HEK293T (cell line): Measurements from ENCODE around the gene SPEN.

Source experiments
- CTCF ChIA-PET: fragments of 350-600 bp; formaldehyde crosslinking; extraction: SDS; loops from one replicate; lab custom pipeline; 2021; ENCODE audit warnings: antibody characterized with exemption, inconsistent platforms; lab: Yijun Ruan, JAX
- POLR2A ChIA-PET: fragments of 350-600 bp; formaldehyde crosslinking; extraction: SDS; loops from one replicate; lab custom pipeline; 2020; ENCODE audit warnings: antibody characterized with exemption, inconsistent platforms; lab: Yijun Ruan, JAX
- DNase-seq: peaks from one replicate; pipeline ENCODE4 v3.0.0; 2012; ENCODE audit warnings: mixed read lengths; ENCODE audit errors: extremely low spot score
- ARNT ChIP-seq: fragments of 450-650 bp; IDR thresholded peaks from 2 replicates; pipeline ENCODE4 v1.6.1; 2017; ENCODE audit warnings: mild to moderate bottlenecking
- BHLHE40 ChIP-seq: fragments of 450-650 bp; IDR thresholded peaks from 2 replicates; pipeline ENCODE4 v1.6.1; 2016; ENCODE audit warnings: mild to moderate bottlenecking, moderate library complexity, borderline replicate concordance
- CTBP1 ChIP-seq: fragments of 450-650 bp; IDR thresholded peaks from 2 replicates; pipeline ENCODE4 v1.6.1; 2016; ENCODE audit warnings: borderline replicate concordance
- ELF4 ChIP-seq: fragments of 450-650 bp; IDR thresholded peaks from 2 replicates; pipeline ENCODE4 v1.6.1; 2017; ENCODE audit warnings: antibody characterized with exemption
- FOXA1 ChIP-seq: fragments of 450-650 bp; IDR thresholded peaks from 2 replicates; pipeline ENCODE4 v1.6.1; 2016; ENCODE audit warnings: mild to moderate bottlenecking
- FOXK2 ChIP-seq: fragments of 450-650 bp; IDR thresholded peaks from 2 replicates; pipeline ENCODE4 v1.6.1; 2016; ENCODE audit warnings: mild to moderate bottlenecking
- FOXM1 ChIP-seq: fragments of 450-650 bp; IDR thresholded peaks from 2 replicates; pipeline ENCODE4 v1.6.1; 2017; ENCODE audit warnings: mild to moderate bottlenecking, borderline replicate concordance
- HDGF ChIP-seq: fragments of 450-650 bp; IDR thresholded peaks from 2 replicates; pipeline ENCODE4 v1.6.1; 2017; ENCODE audit warnings: antibody characterized with exemption, borderline replicate concordance
- L3MBTL2 ChIP-seq: fragments of 450-650 bp; conservative IDR thresholded peaks from 2 replicates; pipeline ENCODE4 v1.6.1; 2016; ENCODE audit warnings: mild to moderate bottlenecking
- LEF1 ChIP-seq: fragments of 450-650 bp; IDR thresholded peaks from 2 replicates; pipeline ENCODE4 v1.6.1; 2017; ENCODE audit warnings: mild to moderate bottlenecking, borderline replicate concordance
- NFRKB ChIP-seq: fragments of 450-650 bp; IDR thresholded peaks from 2 replicates; pipeline ENCODE4 v1.6.1; 2016; ENCODE audit warnings: mild to moderate bottlenecking, moderate library complexity
- SP1 ChIP-seq: fragments of 450-650 bp; IDR thresholded peaks from 2 replicates; pipeline ENCODE4 v1.6.1; 2017
- SUZ12 ChIP-seq: fragments of 450-650 bp; IDR thresholded peaks from 2 replicates; pipeline ENCODE4 v1.6.1; 2016; ENCODE audit warnings: mild to moderate bottlenecking
- TARDBP ChIP-seq: fragments of 450-650 bp; IDR thresholded peaks from 2 replicates; pipeline ENCODE4 v1.6.1; 2016
- ZNF384 ChIP-seq: fragments of 450-650 bp; IDR thresholded peaks from 2 replicates; pipeline ENCODE4 v1.6.1; 2016
- TF ChIP-seq, protein P1 (sequence below): fragments of 450-650 bp; IDR thresholded peaks from 2 replicates; pipeline ENCODE4 v1.6.1; 2016

SPEN gene, protein sequence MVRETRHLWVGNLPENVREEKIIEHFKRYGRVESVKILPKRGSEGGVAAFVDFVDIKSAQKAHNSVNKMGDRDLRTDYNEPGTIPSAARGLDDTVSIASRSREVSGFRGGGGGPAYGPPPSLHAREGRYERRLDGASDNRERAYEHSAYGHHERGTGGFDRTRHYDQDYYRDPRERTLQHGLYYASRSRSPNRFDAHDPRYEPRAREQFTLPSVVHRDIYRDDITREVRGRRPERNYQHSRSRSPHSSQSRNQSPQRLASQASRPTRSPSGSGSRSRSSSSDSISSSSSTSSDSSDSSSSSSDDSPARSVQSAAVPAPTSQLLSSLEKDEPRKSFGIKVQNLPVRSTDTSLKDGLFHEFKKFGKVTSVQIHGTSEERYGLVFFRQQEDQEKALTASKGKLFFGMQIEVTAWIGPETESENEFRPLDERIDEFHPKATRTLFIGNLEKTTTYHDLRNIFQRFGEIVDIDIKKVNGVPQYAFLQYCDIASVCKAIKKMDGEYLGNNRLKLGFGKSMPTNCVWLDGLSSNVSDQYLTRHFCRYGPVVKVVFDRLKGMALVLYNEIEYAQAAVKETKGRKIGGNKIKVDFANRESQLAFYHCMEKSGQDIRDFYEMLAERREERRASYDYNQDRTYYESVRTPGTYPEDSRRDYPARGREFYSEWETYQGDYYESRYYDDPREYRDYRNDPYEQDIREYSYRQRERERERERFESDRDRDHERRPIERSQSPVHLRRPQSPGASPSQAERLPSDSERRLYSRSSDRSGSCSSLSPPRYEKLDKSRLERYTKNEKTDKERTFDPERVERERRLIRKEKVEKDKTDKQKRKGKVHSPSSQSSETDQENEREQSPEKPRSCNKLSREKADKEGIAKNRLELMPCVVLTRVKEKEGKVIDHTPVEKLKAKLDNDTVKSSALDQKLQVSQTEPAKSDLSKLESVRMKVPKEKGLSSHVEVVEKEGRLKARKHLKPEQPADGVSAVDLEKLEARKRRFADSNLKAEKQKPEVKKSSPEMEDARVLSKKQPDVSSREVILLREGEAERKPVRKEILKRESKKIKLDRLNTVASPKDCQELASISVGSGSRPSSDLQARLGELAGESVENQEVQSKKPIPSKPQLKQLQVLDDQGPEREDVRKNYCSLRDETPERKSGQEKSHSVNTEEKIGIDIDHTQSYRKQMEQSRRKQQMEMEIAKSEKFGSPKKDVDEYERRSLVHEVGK (N-terminal part only)

DNA sequence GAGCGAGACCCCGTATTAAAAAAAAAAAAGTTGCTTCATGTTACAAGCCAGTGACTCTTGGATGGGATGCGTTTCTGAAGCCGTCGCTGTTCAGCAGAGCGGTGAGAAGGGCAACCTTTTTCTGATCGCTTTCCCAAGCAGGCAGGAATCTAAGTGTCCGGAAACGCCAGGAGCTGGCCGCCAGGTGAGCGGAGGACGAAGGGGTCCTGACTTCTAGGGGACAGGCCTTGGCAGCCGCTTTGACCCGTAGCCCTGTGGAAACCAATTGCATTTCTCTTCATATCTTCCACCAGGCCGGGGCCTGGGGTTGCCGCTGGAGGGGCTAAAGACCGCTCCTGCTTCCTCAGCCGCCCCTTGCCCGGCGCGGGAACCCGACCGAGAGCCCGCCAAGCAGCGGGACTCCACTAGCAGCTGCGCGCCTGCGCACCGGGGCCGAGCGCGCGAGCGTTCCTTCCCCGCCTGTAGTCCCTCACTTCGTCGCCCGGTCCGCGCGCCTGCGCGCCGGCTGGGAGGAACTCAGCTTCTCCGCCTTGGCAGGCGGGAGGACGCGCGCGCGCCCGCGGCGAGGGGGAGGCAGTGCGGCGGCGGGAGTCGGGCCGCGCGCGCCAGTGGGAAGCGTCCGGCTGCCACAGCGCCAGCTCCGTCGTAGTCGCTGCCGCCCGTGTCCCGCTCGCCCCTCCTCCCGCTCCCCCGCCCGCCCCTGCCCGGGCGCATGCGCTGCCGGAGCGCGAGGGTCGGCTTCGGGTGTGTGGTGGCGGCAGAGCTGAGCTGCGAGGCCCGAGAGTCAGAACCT, at the start of gene SPEN:
Gene SPEN, plus strand, starts transcription at position 608 of the 793 bp plus-strand sequence. CDS start 361 bp downstream, outside the sequence.
- DNase-seq = peak; percentile 86
- ChIA-PET CTCF (interaction anchor here (0.9 to 1.6 kb wide), 2 partner anchors 30 to 56 kb away, joined by 3 to 7 read pairs; no protein-coding TSS in a partner anchor), POLR2A (interaction anchor here (0.6 to 11.2 kb wide), 21 partner anchors 10 to 268 kb away, joined by 3 to 187 read pairs (median 5); partner anchors contain the start of genes UQCRHL and ZBTB17)
- TF ChIP-seq, protein P1, sequence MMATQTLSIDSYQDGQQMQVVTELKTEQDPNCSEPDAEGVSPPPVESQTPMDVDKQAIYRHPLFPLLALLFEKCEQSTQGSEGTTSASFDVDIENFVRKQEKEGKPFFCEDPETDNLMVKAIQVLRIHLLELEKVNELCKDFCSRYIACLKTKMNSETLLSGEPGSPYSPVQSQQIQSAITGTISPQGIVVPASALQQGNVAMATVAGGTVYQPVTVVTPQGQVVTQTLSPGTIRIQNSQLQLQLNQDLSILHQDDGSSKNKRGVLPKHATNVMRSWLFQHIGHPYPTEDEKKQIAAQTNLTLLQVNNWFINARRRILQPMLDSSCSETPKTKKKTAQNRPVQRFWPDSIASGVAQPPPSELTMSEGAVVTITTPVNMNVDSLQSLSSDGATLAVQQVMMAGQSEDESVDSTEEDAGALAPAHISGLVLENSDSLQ = no peak
- no peak for TF ChIP-seq FOXA1
- TF ChIP-seq SUZ12 = no peak
- TF ChIP-seq HDGF = no peak
- TF ChIP-seq NFRKB = no peak
- TF ChIP-seq ARNT = no peak
- TF ChIP-seq FOXK2 = no peak
- TF ChIP-seq L3MBTL2 = peak; percentile 45; the same call in 1 of the 2 replicates
- TF ChIP-seq FOXM1 = no peak
- no peak for TF ChIP-seq SP1
- no peak for TF ChIP-seq TARDBP
- peak; percentile 92 for TF ChIP-seq ZNF384
- no peak for TF ChIP-seq CTBP1
- TF ChIP-seq ELF4 = no peak

DNA sequence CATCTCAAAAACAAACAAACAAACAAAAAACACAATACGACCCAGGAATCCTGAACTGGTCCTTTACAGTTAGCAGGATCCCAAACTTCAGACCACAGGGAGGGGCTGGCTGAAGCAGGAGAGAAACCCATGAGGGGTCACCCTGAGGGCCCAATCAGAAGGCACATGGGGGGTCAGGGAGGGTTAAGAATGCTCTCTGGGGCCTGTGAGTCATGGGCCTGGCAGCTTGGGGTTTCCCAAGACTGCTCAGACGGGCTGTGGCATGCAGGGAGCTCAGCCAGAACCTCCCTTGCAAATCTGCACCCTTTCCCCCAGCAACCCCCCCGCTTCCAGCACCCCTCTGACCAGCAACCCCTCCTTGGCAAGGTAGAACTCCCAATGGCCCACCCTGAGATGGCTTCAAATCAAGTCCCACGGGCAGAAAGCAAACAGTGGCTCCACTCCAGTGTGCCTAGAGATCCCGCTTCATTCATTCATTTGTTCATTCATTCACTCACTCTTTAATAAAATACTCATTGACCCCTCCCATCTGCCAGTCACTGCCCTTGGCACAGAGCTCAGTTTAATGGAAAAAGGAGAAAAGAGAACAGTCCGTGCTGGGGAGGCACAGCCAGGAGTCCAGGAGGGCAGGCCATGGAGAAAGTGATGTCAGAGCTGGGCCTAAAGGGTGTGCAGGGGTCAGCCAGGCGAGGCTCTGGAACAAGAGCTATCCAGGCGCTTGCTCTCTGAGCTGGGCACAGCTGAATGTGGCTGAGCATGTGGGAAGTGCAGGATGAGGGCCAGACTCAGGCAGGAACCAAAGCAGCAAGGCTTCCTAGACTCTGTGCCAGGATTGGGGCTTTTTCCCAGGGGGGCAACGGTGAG, 48.3 kb upstream of the SPEN start:
- TF ChIP-seq, protein P1 = no peak
- TF ChIP-seq ARNT = no peak
- no peak for TF ChIP-seq BHLHE40
- TF ChIP-seq LEF1 = no peak
- TF ChIP-seq TARDBP = no peak
- no peak for TF ChIP-seq FOXA1
- TF ChIP-seq ELF4 = no peak
- no peak for TF ChIP-seq HDGF
- no peak for TF ChIP-seq FOXM1
- no peak for TF ChIP-seq L3MBTL2
- no peak for TF ChIP-seq FOXK2
- TF ChIP-seq ZNF384 = no peak
- TF ChIP-seq NFRKB = no peak
- TF ChIP-seq SP1 = no peak
- no peak for TF ChIP-seq SUZ12
- no peak for TF ChIP-seq CTBP1
- POLR2A ChIA-PET = interaction anchor here (0.7 to 1.4 kb wide), 4 partner anchors 26 to 50 kb away, joined by 3 to 4 read pairs (median 4); partner anchors contain the start of gene SPEN
- DNase-seq = no peak
- CTCF ChIA-PET = interaction anchor here (0.6 kb wide), 1 partner anchor 198 kb away, joined by 3 read pairs; no protein-coding TSS in a partner anchor

DNA sequence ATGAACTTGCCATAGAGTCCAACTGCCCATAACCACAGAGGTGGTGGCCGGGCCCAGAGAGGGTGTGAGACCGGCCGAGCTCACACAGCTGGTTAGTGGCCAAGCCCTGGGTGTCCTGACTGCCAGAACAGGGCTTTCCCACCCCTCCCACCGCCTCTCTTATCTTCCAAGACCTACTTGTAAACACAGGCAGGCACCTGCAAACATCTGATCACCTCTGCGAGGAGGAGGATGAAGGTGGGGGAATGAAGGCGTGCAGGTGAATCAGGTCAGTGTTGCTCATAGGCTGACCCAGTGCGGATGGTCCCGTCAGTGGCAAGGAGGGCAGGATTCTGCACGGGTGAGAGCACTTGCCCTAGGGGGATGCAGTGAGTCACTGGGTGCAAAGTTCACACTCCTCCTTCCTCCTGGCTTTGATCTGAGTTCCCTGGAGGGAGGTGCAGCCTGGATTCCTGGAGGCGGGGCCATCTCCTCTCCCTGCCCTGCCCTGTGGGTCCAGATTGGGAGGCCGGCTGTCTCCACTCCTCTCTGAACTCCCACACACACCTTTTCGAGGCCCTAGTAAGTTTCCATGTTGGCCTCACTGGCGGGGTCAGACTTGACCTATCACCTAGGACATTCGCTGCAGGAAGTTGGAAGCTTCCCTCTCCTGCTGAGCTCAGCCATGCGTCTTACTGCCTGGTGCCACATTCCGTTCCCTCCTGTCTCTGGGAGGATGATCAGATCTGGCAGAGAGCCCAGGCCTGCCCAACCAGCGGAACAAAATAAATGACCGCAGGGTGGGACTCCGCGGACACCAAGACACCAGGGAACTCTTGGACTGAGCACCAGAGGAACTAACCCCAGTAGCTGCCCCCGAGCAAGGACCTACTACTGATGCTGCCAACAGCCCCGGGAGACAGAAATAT, 47.3 kb upstream of the SPEN start:
- ChIA-PET POLR2A (interaction anchor here (1.0 to 3.1 kb wide), 3 partner anchors 32 to 47 kb away, joined by 3 to 19 read pairs (median 4); partner anchors contain the start of gene SPEN), CTCF (interaction anchor here (1.7 kb wide), 1 partner anchor 15 kb away, joined by 7 read pairs; no protein-coding TSS in a partner anchor)
- no peak for TF ChIP-seq NFRKB
- TF ChIP-seq FOXK2 = no peak
- no peak for TF ChIP-seq CTBP1
- TF ChIP-seq, protein P1 = no peak
- TF ChIP-seq SP1 = no peak
- no peak for TF ChIP-seq BHLHE40
- TF ChIP-seq FOXM1 = no peak
- TF ChIP-seq SUZ12 = no peak
- TF ChIP-seq HDGF = no peak
- TF ChIP-seq ELF4 = no peak
- peak; percentile 37 for DNase-seq
